ENCODE data around the gene PBX2. TPM values are rescaled to one million over a fixed set of nuclear protein-coding genes. Genes with fewer than 3 reads are reported as not detected.

Gene PBX2
- total RNA-seq, 1 donor = 35.4 TPM

- no peak for DNase-seq (ENCODE audit: low read depth)
- TF ChIP-seq, protein P1, sequence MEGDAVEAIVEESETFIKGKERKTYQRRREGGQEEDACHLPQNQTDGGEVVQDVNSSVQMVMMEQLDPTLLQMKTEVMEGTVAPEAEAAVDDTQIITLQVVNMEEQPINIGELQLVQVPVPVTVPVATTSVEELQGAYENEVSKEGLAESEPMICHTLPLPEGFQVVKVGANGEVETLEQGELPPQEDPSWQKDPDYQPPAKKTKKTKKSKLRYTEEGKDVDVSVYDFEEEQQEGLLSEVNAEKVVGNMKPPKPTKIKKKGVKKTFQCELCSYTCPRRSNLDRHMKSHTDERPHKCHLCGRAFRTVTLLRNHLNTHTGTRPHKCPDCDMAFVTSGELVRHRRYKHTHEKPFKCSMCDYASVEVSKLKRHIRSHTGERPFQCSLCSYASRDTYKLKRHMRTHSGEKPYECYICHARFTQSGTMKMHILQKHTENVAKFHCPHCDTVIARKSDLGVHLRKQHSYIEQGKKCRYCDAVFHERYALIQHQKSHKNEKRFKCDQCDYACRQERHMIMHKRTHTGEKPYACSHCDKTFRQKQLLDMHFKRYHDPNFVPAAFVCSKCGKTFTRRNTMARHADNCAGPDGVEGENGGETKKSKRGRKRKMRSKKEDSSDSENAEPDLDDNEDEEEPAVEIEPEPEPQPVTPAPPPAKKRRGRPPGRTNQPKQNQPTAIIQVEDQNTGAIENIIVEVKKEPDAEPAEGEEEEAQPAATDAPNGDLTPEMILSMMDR (IDR thresholded peaks at IDR 0.05; ENCODE audit: insufficient read depth, low read depth, low read length) = no peak
- H3K4me3 ChIP-seq (ENCODE audit: low read depth, low read length) = no peak overlapping the region
Measured at GRCh38 chr6:32222333-32223230, 32.6 kb upstream of the PBX2 start.

DNA sequence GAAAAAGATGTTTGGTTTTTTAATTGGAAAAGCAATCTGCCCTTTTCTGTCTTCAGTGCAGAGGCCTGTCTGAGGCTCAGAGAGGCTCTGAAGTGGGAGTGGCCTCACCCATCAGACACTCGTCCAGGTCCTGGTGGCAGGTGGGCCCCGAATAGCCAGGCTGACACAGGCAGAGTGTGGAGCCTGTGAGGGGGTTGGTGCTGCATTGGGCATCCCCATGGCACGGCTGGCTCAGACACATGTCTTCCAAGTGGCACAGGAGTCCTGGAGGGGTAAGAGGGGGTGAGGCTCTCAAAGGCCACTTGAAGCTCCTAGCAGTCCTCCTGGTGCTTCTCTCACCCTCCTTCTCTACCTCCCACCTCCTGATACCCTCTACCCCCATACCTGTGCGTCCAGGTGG is 30.0 kb upstream of the PBX2 start:
- TF ChIP-seq, protein P1 (IDR thresholded peaks at IDR 0.05; ENCODE audit: insufficient read depth, low read depth, low read length) = no peak
- H3K4me3 ChIP-seq (ENCODE audit: low read depth, low read length) = no peak overlapping the region
- DNase-seq (ENCODE audit: low read depth) = no peak

DNA sequence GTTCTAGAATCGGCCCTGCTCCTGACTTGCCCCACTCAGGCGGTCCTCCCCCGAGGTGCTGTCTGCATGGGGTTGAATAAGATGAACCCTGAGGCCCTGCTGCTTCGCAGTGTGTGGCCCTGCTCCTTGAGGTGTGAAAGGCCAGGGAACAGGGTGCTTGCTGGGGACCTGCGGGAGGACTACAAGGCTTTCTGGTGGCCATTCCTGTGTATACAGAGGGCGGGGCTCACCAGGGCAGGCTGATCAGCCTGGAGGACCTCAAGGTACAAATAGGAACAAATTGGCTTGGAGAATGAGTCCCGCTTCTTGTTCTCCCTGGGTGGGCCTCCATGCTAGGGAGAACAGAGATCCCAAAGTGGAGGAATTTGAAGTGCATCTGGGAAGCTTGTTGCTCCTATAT is 28.2 kb upstream of the PBX2 start:
- TF ChIP-seq, protein P1 (IDR thresholded peaks at IDR 0.05; ENCODE audit: insufficient read depth, low read depth, low read length) = no peak
- no peak overlapping the region for H3K4me3 ChIP-seq (ENCODE audit: low read depth, low read length)
- no peak for DNase-seq (ENCODE audit: low read depth)

GRCh38 chr6:32216998-32217397 is 27.0 kb upstream of the PBX2 start:
- no peak for DNase-seq (ENCODE audit: low read depth)
- H3K4me3 ChIP-seq (ENCODE audit: low read depth, low read length) = no peak overlapping the region
- TF ChIP-seq, protein P1 (IDR thresholded peaks at IDR 0.05; ENCODE audit: insufficient read depth, low read depth, low read length) = no peak

- TF ChIP-seq, protein P1 (IDR thresholded peaks at IDR 0.05; ENCODE audit: insufficient read depth, low read depth, low read length) = no peak
- no peak overlapping the region for H3K4me3 ChIP-seq (ENCODE audit: low read depth, low read length)
- no peak for DNase-seq (ENCODE audit: low read depth)
Measured at GRCh38 chr6:32216285-32216684, 26.3 kb upstream of the PBX2 start.

DNA sequence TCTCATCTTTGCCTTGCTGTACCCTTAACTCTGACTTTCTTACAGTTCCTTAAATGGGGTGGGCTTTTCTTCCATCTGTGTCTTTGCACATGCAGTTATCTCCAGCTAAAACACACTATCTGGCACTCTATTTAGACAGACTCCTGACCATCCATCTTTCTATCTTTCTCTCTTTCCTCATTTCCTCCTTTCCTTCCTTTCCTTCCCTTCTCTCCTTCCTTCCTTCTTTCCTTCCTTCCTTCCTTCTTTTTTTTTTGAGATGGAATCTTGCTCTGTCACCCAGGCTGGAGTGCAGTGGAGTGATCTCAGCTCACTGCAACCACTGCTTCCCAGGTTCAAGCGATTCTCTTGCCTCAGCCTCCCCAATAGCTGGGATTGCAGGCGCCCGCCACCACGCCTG is 25.6 kb upstream of the PBX2 start:
- TF ChIP-seq, protein P1 (IDR thresholded peaks at IDR 0.05; ENCODE audit: insufficient read depth, low read depth, low read length) = no peak
- no peak overlapping the region for H3K4me3 ChIP-seq (ENCODE audit: low read depth, low read length)
- DNase-seq (ENCODE audit: low read depth) = no peak
